Thyroid gland (tissue), 4 donors: ENCODE data around the gene COL6A2.

Source experiments
- POLR2A ChIP-seq, 2 donors: fragments of 450-650 bp; IDR thresholded peaks; one replicate each; pipeline ENCODE4 v1.6.1; 2017; ENCODE audit warnings: antibody characterized with exemption in 2 of 2, mild to moderate bottlenecking in 2 of 2, moderate library complexity in 1 of 2
- TF ChIP-seq, protein P1 (sequence below), 6 experiments: fragments of 200-600 bp in 3 of 6; fragments of 450-650 bp in 3 of 6; sonication (generic) in 3 of 6; IDR thresholded peaks; one replicate each; pipeline ENCODE4 v1.5.1; 2016 to 2019; ENCODE audit warnings: antibody characterized with exemption in 6 of 6, mild to moderate bottlenecking in 2 of 6, inconsistent platforms in 1 of 6, moderate library complexity in 1 of 6

DNA sequence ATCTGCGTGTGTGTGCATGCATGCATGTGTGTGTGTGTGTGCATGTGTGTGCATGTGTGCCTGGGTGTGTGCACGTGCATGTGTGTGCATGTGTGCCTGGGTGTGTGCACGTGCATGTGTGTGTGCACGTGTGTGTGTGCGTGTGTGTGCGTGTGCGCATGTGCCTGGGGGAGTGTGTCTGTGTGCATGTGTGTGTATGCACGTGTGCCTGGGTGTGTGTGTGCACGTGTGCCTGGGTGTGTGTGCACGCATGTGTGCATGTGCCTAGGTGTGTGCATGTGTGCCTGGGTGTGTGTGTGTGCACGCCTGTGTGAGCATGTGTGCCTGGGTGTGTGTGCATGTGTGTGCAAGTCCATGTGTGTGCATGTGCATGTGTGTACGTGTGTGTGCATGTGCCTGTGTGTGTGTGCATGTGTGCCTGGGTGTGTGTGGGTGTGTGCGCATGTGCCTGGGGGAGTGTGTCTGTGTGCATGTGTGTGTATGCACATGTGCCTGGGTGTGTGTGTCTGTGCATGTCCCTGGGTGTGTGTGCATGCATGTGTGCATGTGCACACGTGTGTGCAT, 29.3 kb upstream of the COL6A2 start:
- TF ChIP-seq, protein P1, sequence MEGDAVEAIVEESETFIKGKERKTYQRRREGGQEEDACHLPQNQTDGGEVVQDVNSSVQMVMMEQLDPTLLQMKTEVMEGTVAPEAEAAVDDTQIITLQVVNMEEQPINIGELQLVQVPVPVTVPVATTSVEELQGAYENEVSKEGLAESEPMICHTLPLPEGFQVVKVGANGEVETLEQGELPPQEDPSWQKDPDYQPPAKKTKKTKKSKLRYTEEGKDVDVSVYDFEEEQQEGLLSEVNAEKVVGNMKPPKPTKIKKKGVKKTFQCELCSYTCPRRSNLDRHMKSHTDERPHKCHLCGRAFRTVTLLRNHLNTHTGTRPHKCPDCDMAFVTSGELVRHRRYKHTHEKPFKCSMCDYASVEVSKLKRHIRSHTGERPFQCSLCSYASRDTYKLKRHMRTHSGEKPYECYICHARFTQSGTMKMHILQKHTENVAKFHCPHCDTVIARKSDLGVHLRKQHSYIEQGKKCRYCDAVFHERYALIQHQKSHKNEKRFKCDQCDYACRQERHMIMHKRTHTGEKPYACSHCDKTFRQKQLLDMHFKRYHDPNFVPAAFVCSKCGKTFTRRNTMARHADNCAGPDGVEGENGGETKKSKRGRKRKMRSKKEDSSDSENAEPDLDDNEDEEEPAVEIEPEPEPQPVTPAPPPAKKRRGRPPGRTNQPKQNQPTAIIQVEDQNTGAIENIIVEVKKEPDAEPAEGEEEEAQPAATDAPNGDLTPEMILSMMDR (IDR thresholded peaks at IDR 0.05) = no peak
- TF ChIP-seq POLR2A (IDR thresholded peaks at IDR 0.05) = no peak
